HTR-8/SVneo (cell line): ENCODE data around the gene GPR83.
"Not testable (repeated sequence)": the region's sequence is repeated elsewhere in the genome, so short reads cannot be mapped to it uniquely, and the experiment has no call there.

Source experiments
- DNase-seq: peaks from one replicate; pipeline ENCODE4 v3.0.0; 2011; ENCODE audit warnings: low spot score, mixed read lengths; ENCODE audit not compliant: insufficient read length
- FAIRE-seq: peaks from 2 replicates; lab custom pipeline; 2011; peaks lifted over from hg19 to GRCh38; lab: Jason Lieb, UNC

Gene GPR83

DNA sequence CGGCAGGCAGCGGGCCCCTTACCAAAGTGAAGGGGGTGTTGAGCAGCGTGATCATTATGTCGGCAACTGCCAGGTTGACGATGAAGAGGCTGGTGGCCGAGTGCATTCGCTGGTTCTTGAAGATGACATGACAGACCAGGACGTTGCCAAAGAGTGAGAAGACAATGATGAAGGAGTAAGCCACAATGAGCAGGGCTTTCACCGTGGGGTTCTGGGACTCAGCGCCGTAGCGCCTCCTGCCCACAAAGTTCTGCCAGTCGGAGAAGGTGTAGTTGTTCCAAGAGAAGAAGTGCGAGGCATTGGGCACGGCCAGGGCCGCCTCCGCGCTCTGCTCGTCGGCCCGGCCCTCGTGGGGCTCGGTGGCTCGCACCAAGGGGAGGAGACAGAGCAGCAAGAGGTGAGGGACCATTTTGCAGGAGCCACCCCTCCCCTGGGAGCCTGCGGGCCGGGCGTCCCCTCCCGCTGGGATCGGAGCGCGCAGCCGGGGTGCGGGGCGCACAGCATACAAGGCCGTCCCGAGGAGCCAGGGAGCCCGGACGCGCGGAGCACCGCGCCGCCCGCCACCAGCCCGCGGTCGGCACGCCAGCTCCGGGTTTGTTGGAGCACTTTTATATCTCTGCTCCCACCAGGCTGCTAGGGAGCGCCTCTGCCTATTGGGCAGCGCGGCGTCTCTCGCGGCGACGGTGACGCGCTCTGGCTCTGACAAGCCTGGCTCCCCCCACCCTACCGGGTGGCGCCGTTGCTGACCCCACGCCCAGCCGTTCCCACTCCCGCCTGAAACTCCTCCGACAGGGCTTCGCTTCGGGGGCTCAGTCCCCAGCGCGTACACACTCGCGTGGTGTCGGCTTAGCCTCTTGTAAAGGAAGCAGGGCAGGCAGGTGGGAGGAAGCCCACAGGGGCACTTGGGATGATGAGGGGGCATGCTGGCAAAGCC is at the start of gene GPR83:
Gene GPR83, minus strand, starts transcription at position 581 of the 934 bp plus-strand sequence. Its CDS starts 172 bp downstream, at position 409.
- DNase-seq (no peak), FAIRE-seq (no peak)

GRCh38 chr11:94450048-94450447 is 48.8 kb upstream of the GPR83 start:
- FAIRE-seq (no peak), DNase-seq (no peak)

- FAIRE-seq: peak; percentile 86
- DNase-seq: no peak
Observed at GRCh38 chr11:94449437-94449836, 48.2 kb upstream of the GPR83 start.

- DNase-seq: no peak
- FAIRE-seq: no peak
Observed at GRCh38 chr11:94449029-94449428, 47.8 kb upstream of the GPR83 start.

- FAIRE-seq (no peak), DNase-seq (no peak)
Observed at GRCh38 chr11:94447149-94447548, 45.9 kb upstream of the GPR83 start.

- DNase-seq (no peak), FAIRE-seq (no peak)
Observed at GRCh38 chr11:94445641-94446040, 44.4 kb upstream of the GPR83 start.

DNA sequence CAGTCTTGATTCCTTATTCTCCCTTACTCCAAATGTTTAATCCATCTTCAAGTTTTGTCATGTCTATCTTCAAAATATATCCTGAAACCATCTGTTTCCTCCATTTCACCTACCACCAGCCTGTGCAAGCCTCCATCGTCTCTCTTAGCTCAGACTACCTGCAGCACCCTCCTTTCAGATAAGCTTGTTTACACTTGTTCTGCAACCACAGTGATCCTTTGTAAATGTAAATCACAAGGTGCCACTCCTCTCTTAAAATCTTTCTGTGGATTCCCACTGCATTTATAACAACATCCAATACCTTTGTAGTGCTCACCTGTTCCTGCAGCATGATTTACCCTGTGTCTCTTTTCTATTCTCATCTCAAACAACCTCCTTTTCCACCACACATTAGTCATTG is 31.8 kb upstream of the GPR83 start:
- DNase-seq: no peak
- no peak for FAIRE-seq

DNA sequence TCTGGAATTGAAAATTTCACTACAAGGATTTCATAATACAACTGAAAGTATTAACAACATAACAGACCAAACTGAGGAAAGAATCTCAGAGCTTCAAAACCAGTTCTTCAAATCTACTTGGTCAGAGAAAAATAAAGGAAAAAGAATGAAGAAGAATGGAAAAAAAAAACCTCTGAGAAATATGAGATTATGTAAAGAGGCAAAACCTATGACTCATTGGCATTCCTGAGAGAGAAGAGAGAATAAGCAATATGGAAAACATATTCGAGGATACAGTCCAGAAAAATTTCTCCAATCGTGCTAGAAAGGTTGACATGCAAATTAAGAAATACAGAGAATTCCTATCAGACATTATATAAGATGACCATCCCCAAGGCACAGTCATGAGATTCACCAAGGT is 23.4 kb upstream of the GPR83 start:
- DNase-seq: no peak
- no peak for FAIRE-seq

GRCh38 chr11:94424011-94424410 is 22.8 kb upstream of the GPR83 start:
- FAIRE-seq (no peak), DNase-seq (no peak)

DNA sequence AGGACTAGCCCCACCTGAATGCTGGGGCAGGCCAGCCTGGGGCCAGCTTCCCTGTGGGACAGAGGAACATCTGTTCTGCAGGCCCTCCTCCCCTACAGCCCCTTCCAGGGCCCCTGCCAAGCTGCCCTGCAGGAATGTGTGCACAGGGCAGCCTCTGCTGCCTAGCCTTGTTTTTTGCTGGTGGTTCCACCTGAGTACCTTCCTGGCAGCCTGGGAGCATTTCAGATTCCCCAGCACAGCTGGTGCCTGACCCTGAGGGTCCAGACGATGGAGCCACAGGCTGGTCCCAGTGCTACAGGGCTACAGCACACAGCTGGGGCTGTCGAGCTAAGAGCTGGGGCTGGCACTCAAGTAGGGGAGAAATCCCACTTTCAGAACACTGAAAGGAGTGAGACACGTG is 22.3 kb upstream of the GPR83 start:
- FAIRE-seq (no peak), DNase-seq (no peak)

DNA sequence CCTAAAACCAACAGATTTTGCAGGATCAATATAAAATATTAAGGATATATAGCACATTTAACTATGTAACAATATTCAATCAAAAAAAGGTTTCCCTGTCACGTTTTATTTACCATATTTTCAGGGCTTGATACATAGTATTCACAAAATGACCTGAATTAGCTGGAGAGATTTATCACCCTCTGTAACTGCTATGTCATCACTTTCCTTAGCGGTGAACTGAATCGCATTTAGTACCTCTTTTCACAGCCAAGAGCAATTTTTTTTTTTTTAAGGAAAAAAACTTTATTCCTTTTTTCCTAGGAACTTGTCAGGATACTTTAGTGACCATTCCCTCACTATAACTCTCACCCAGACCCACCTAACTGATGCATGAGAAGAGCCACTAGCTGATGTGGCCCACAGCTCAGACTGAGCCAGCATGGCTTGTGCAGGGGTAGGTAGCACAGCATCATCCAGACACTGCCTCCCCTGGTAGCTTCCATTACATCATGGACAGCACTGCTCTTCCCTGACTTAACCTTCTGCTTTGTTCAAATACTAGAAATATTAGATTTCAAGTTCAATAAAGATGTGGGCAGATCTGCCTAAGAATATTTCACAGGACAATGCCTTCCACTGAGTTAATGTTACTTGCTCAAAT is 17.0 kb upstream of the GPR83 start:
- FAIRE-seq (no peak), DNase-seq (no peak)

GRCh38 chr11:94417386-94417987 is 16.3 kb upstream of the GPR83 start:
- FAIRE-seq (no peak), DNase-seq (peak; percentile 23)

DNA sequence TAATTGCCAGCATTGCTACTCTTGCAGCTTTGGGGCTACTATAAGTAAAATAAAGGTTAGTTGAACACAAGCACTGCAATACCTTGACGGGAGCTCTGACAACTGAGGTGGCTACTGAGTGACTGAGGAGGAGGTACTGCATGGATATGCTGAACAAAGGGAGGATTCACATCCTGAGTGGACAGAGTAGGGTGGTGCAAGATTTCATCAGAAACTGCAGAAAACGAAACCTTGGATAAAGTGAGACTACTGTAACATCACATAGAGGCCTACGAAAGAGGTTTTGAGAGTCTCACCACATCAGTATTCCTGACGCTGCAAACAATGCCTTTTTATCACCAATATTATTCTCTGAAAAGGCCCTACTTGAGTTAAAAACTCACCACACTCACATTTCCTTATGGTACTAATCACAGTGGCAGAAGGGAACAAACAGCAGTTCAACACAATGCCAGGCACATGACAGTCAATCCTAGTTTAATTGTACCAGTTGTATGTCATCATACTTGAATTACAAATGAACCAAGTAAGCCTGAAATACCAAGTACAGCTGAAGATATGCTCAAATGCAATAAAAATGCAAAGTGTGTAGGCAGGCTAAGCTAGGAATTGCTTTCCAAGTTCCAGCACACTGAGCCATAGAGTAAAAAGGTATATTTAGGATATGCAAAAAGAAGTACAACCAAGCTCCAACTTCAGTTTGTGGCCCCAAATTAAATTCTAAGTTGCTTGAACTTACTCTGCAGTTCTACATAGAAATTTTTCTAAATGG is 4.0 kb upstream of the GPR83 start:
- FAIRE-seq: no peak
- no peak for DNase-seq

- DNase-seq (no peak), FAIRE-seq (no peak)
Observed at GRCh38 chr11:94402355-94402754, 1.1 kb upstream of the GPR83 start.

DNA sequence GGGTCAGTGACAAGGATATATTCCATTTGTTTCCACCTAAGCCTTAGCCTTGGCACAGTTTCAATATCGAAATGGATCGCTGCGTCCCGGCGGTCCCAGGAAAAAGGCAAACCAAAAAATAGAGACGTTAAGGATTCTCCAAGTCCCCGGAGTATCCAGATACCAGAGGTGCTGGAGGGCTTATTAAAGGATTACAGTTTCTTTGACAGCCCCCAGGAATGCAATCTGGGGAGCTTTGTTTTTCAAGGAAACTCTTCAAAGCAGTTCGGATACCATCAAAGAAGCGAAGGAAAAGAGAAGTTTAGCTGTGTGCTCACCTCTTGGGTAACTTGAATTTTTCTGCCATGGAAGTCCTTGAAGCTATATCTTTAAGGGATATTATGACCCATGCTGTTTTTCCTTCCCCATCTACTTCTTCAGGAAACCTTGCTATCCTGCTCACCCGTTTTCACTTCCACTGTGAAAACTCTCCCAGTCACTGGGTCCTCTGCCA is 600 bp upstream of the GPR83 start:
- DNase-seq (no peak), FAIRE-seq (no peak)

DNA sequence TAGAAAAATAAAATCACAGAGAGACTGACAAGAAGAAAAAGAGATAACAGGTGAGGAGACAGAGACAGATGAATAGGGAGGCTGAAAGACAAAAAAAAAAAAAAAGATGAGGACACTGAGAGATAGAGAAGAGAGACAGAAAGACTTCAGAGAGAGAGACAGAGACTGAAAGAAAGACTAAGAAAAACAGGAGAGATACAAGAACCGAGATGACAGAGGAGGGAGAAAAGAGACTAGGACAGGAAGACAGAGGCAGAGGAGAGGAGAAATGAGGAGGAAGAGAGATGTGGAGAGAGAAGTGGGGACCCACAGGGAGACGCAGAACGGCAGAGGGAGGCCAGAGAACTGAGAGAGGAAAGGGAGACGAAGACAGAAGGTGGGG is 771 bp downstream of the GPR83 start:
- DNase-seq (no peak), FAIRE-seq (no peak)

DNA sequence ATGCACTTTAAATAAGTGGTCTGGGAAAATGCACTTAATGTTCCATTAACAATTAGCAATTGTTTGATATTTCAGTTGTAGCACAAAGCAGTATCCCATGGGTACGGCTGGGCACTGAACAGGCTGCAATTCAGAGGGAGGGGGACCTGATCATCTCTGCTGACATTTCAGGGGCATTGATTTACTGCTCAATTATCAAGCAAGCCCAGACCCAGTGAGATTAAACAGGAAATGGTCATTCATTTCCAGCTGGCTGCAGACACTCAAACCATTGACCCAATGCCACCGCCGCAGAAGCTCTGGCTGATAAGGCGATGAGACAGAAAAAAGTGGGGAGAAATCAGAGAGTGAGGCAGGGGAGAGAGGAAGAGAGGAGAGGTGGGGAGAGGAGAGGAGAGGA is 1.2 kb downstream of the GPR83 start:
- DNase-seq: no peak
- FAIRE-seq: no peak

- no peak for FAIRE-seq
- no peak for DNase-seq
Observed at GRCh38 chr11:94398101-94398500, 3.1 kb downstream of the GPR83 start.

DNA sequence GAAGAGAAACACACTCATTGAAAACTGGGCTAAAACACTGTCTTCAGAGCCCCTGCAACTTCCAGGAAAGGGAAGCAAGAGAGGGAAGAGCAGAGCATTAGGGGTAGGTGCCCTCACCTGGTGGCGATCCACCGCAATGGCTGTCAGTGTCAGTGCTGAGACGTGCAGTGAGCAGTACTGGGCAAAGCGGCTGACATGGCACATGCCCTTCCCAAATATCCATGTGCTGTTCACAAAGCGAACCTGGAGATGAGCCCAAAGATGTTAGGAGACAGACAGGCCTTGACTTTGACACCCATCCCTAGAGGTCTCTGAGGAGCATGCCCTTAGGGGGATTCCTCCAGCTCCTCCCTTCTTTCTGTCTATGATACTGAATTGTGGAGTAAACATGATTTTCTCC is 4.9 kb downstream of the GPR83 start:
- no peak for FAIRE-seq

DNA sequence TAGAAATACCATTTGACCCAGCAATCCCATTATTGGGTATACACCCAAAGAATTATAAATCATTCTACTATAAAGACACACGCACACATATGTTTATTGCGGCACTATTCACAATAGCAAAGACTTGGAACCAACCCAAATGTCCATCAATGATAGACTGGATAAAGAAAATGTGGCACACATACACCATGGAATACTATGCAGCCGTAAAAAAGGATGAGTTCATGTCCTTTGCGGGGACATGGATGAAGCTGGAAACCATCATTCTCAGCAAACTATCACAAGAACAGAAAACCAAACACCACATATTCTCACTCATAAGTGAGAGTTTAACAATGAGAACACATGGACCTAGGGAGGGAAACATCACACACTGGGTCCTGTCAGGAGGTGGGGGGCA is 9.3 kb downstream of the GPR83 start:
- not testable (repeated sequence) for FAIRE-seq, DNase-seq

More for the DNA sequence above, 4.9 kb downstream of the GPR83 start:
- no peak for DNase-seq
